Kidney glomerular epithelial cell (primary cell): ENCODE measurements around the gene ZDHHC9.
A peak's percentile ranks its signal among the peaks of the same experiment; 100 is the strongest.
"Not testable (repeated sequence)": the region's sequence is repeated elsewhere in the genome, so short reads cannot be mapped to it uniquely, and the experiment has no call there.

Experiments used
- DNase-seq: peaks from one replicate; lab custom pipeline; 2025; lab: John Stamatoyannopoulos, UW

Gene ZDHHC9

GRCh38 chrX:129843459-129844306 lies at the start of gene ZDHHC9:
Gene ZDHHC9 (minus strand): TSS chrX:129843886. CDS start chrX:129841945, 1,941 bp downstream.
- DNase-seq: peak; percentile 53

- no peak for DNase-seq
Observed at GRCh38 chrX:129877401-129877800, 33.7 kb upstream of the ZDHHC9 start.

- peak; percentile 4 for DNase-seq
Observed at GRCh38 chrX:129876771-129877305, 33.2 kb upstream of the ZDHHC9 start.

GRCh38 chrX:129875669-129876068 lies 32.0 kb upstream of the ZDHHC9 start:
- DNase-seq: peak; percentile 28

GRCh38 chrX:129872524-129872923 lies 28.8 kb upstream of the ZDHHC9 start:
- DNase-seq: no peak

- not testable (repeated sequence) for DNase-seq
Observed at GRCh38 chrX:129866321-129866720, 22.6 kb upstream of the ZDHHC9 start.

GRCh38 chrX:129859134-129859533 lies 15.4 kb upstream of the ZDHHC9 start:
- DNase-seq: not testable (repeated sequence)

GRCh38 chrX:129851825-129852224 lies 8.1 kb upstream of the ZDHHC9 start:
- not testable (repeated sequence) for DNase-seq

GRCh38 chrX:129846716-129847115 lies 3.0 kb upstream of the ZDHHC9 start:
- no peak for DNase-seq

GRCh38 chrX:129845616-129846190 lies 2.0 kb upstream of the ZDHHC9 start:
- no peak for DNase-seq

- DNase-seq: no peak
Observed at GRCh38 chrX:129843209-129843458, 552 bp downstream of the ZDHHC9 start.

GRCh38 chrX:129842510-129843208 lies 1.0 kb downstream of the ZDHHC9 start:
- no peak for DNase-seq

GRCh38 chrX:129840344-129840743 lies 3.3 kb downstream of the ZDHHC9 start:
- DNase-seq: no peak

- DNase-seq: no peak
Observed at GRCh38 chrX:129836827-129837226, 6.9 kb downstream of the ZDHHC9 start.

GRCh38 chrX:129833153-129833990 lies 10.3 kb downstream of the ZDHHC9 start:
- DNase-seq: no peak

GRCh38 chrX:129831091-129831885 lies 12.4 kb downstream of the ZDHHC9 start:
- no peak for DNase-seq

GRCh38 chrX:129830494-129830893 lies 13.2 kb downstream of the ZDHHC9 start:
- no peak for DNase-seq

- DNase-seq: no peak
Observed at GRCh38 chrX:129825746-129826505, 17.8 kb downstream of the ZDHHC9 start.

- no peak for DNase-seq
Observed at GRCh38 chrX:129824620-129825019, 19.1 kb downstream of the ZDHHC9 start.

GRCh38 chrX:129823522-129823921 lies 20.2 kb downstream of the ZDHHC9 start:
- no peak for DNase-seq
